Stimulated activated CD4-positive, alpha-beta T cell treated with anti-CD3 and anti-CD28 coated beads, Interleukin-2, amount 100 ng/mL, for 48 hours (primary cell): ENCODE data around the gene LRRFIP1.

Experiments used
- DNase-seq, 2 donors: peaks; one replicate each; pipeline ENCODE4 v3.0.0-alpha.2; 2020

Gene LRRFIP1

GRCh38 chr2:237618449-237618848 lies 8.9 kb upstream of the LRRFIP1 start:
- DNase-seq: no peak

- no peak for DNase-seq
Observed at GRCh38 chr2:237623428-237624403, 3.7 kb upstream of the LRRFIP1 start.

- DNase-seq: no peak
Observed at GRCh38 chr2:237624565-237624964, 2.8 kb upstream of the LRRFIP1 start.

GRCh38 chr2:237625216-237625705 lies 2.1 kb upstream of the LRRFIP1 start:
- DNase-seq: no peak

GRCh38 chr2:237625777-237626176 lies 1.6 kb upstream of the LRRFIP1 start:
- no peak for DNase-seq

- no peak for DNase-seq
Observed at GRCh38 chr2:237626813-237627440, 460 bp upstream of the LRRFIP1 start.

GRCh38 chr2:237628247-237629187 lies 1.1 kb downstream of the LRRFIP1 start:
- DNase-seq: no peak

- no peak for DNase-seq
Observed at GRCh38 chr2:237629188-237629534, 1.8 kb downstream of the LRRFIP1 start.

- no peak for DNase-seq
Observed at GRCh38 chr2:237629739-237630138, 2.4 kb downstream of the LRRFIP1 start.

GRCh38 chr2:237630216-237631000 lies 3.0 kb downstream of the LRRFIP1 start:
- DNase-seq: no peak

GRCh38 chr2:237631007-237631785 lies 3.8 kb downstream of the LRRFIP1 start:
- DNase-seq: no peak

- no peak for DNase-seq
Observed at GRCh38 chr2:237631801-237632585, 4.6 kb downstream of the LRRFIP1 start.

GRCh38 chr2:237633061-237633561 lies 5.7 kb downstream of the LRRFIP1 start:
- no peak for DNase-seq

GRCh38 chr2:237636578-237636977 lies 9.2 kb downstream of the LRRFIP1 start:
- DNase-seq: no peak

- no peak for DNase-seq
Observed at GRCh38 chr2:237637429-237638135, 10.2 kb downstream of the LRRFIP1 start.

- no peak for DNase-seq
Observed at GRCh38 chr2:237638176-237638575, 10.8 kb downstream of the LRRFIP1 start.

GRCh38 chr2:237639052-237639835 lies 11.9 kb downstream of the LRRFIP1 start:
- DNase-seq: no peak

GRCh38 chr2:237639836-237640220 lies 12.4 kb downstream of the LRRFIP1 start:
- no peak for DNase-seq
